Peyer's patch (tissue), 4 donors: Measurements from ENCODE around the gene VMP1. TPM values are rescaled to one million over a fixed set of nuclear protein-coding genes. Genes with fewer than 3 reads are reported as not detected.

Experiments
- DNase-seq, 3 donors: peaks; one replicate each; pipeline ENCODE4 v3.0.0-alpha.2; 2017 to 2019
- H3K27ac ChIP-seq, 4 donors: fragments of 200-600 bp; sonication (generic); one replicate each; pipeline ENCODE4 v1.5.1; 2016 to 2019
- H3K27me3 ChIP-seq, 2 donors: fragments of 200-600 bp; sonication (generic); one replicate each; pipeline ENCODE4 v1.5.1; 2019
- H3K36me3 ChIP-seq, 3 donors: fragments of 200-600 bp; sonication (generic); one replicate each; pipeline ENCODE4 v1.5.1; 2016 to 2019
- H3K4me1 ChIP-seq, 4 donors: fragments of 200-600 bp; sonication (generic); one replicate each; pipeline ENCODE4 v1.5.1; 2016 to 2019
- H3K4me3 ChIP-seq, 4 donors: fragments of 200-600 bp; sonication (generic); 1 replicate in 3 of 4; 2 replicates in 1 of 4; pipeline ENCODE4 v1.5.1; 2016 to 2019; ENCODE audit warnings: mild to moderate bottlenecking in 1 of 4
- H3K9me3 ChIP-seq, 4 donors: fragments of 200-600 bp; sonication (generic); one replicate each; pipeline ENCODE4 v1.5.1; 2016 to 2019; ENCODE audit warnings: mild to moderate bottlenecking in 1 of 4
- POLR2A ChIP-seq, 2 donors: fragments of 450-650 bp; IDR thresholded peaks; one replicate each; pipeline ENCODE4 v1.5.1; 2017; ENCODE audit warnings: antibody characterized with exemption in 2 of 2, mild to moderate bottlenecking in 2 of 2, moderate library complexity in 2 of 2
- total RNA-seq, 4 donors: library from RNA; depleted of rRNA; stranded (reverse); fragments of >200 nt; gene quantifications; one replicate each; pipeline ENCODE4 v1.1.0, GENCODE V29; 2016
- TF ChIP-seq, protein P1 (sequence below), 6 experiments: fragments of 450-650 bp in 4 of 6; fragments of 200-600 bp in 2 of 6; sonication (generic) in 1 of 6; IDR thresholded peaks; one replicate each; pipeline ENCODE4 v1.5.1; 2017 to 2019; ENCODE audit warnings: antibody characterized with exemption in 6 of 6, mild to moderate bottlenecking in 3 of 6, moderate library complexity in 1 of 6

The VMP1 gene
- total RNA-seq, 4 donors from 2014 or later: 228 to 366 (median 332) TPM

- Histone ChIP-seq H3K4me1 (peaks cover 0 to 4% (median 0%) of the 10 kb centered on the region in 4 donors), H3K27me3 (no peaks in the 10 kb centered on the region), H3K4me3 (no peak overlapping the region), H3K36me3 (peaks cover 0 to 84% (median 2%) of the 10 kb centered on the region in 3 donors), H3K27ac (peak overlapping the region in 1 of 4 donors; percentile 22), H3K9me3 (no peaks in the 10 kb centered on the region)
- DNase-seq: no peak
- TF ChIP-seq, protein P1, sequence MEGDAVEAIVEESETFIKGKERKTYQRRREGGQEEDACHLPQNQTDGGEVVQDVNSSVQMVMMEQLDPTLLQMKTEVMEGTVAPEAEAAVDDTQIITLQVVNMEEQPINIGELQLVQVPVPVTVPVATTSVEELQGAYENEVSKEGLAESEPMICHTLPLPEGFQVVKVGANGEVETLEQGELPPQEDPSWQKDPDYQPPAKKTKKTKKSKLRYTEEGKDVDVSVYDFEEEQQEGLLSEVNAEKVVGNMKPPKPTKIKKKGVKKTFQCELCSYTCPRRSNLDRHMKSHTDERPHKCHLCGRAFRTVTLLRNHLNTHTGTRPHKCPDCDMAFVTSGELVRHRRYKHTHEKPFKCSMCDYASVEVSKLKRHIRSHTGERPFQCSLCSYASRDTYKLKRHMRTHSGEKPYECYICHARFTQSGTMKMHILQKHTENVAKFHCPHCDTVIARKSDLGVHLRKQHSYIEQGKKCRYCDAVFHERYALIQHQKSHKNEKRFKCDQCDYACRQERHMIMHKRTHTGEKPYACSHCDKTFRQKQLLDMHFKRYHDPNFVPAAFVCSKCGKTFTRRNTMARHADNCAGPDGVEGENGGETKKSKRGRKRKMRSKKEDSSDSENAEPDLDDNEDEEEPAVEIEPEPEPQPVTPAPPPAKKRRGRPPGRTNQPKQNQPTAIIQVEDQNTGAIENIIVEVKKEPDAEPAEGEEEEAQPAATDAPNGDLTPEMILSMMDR (IDR thresholded peaks at IDR 0.05): no peak
- no peak for TF ChIP-seq POLR2A (IDR thresholded peaks at IDR 0.05)
These were observed 11.3 kb upstream of the VMP1 start for GRCh38 chr17:59695945-59696681.

GRCh38 chr17:59696682-59697277 is 10.7 kb upstream of the VMP1 start:
- no peak for DNase-seq
- H3K4me3 ChIP-seq: no peak overlapping the region
- H3K4me1 ChIP-seq: peaks cover 0 to 4% (median 0%) of the 10 kb centered on the region in 4 donors
- peak overlapping the region in 1 of 4 donors; percentile 22 for H3K27ac ChIP-seq
- H3K27me3 ChIP-seq: no peaks in the 10 kb centered on the region
- H3K9me3 ChIP-seq: no peaks in the 10 kb centered on the region
- TF ChIP-seq, protein P1 (IDR thresholded peaks at IDR 0.05): no peak
- TF ChIP-seq POLR2A (IDR thresholded peaks at IDR 0.05): no peak
- H3K36me3 ChIP-seq: peaks cover 0 to 78% (median 2%) of the 10 kb centered on the region in 3 donors

- peaks cover 0 to 64% (median 2%) of the 10 kb centered on the region in 3 donors for H3K36me3 ChIP-seq
These were observed 9.3 kb upstream of the VMP1 start for GRCh38 chr17:59698143-59698542.

DNA sequence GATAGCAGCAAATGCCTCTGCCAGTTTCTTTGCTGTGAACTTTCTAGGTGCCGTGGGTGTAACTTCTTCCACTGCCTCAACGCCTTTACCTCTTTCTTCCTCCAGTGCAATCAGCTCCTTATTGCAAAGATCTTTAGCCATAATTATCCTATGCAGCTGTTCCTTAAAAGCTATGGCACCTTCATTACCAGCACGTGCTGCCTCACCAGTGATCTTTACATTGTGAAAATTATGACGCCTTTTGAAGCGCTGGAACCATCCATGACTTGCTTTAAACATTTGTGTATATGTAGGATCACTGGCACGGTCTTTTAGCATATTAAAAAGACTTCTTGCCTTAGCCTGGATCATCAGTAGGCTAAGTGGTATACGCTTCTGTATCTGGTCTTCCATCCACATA is 8.2 kb upstream of the VMP1 start:
- H3K36me3 ChIP-seq: peaks cover 0 to 53% (median 2%) of the 10 kb centered on the region in 3 donors
- DNase-seq: no peak

More at GRCh38 chr17:59698143-59698542, 9.3 kb upstream of the VMP1 start:
- no peak for DNase-seq
- H3K27ac ChIP-seq: no peak overlapping the region
- no peaks in the 10 kb centered on the region for H3K27me3 ChIP-seq
- H3K4me1 ChIP-seq: peaks cover 0 to 7% (median 0%) of the 10 kb centered on the region in 4 donors
- no peak overlapping the region for H3K4me3 ChIP-seq
- TF ChIP-seq, protein P1 (IDR thresholded peaks at IDR 0.05): no peak
- TF ChIP-seq POLR2A (IDR thresholded peaks at IDR 0.05): no peak
- H3K9me3 ChIP-seq: no peaks in the 10 kb centered on the region

GRCh38 chr17:59699786-59700185 is 7.7 kb upstream of the VMP1 start:
- no peaks in the 10 kb centered on the region for H3K9me3 ChIP-seq
- H3K4me1 ChIP-seq: peaks cover 0 to 9% (median 0%) of the 10 kb centered on the region in 4 donors
- TF ChIP-seq, protein P1 (IDR thresholded peaks at IDR 0.05): no peak
- no peak for TF ChIP-seq POLR2A (IDR thresholded peaks at IDR 0.05)
- no peak overlapping the region for H3K27ac ChIP-seq
- no peaks in the 10 kb centered on the region for H3K27me3 ChIP-seq
- DNase-seq: no peak
- peaks cover 0 to 48% (median 2%) of the 10 kb centered on the region in 3 donors for H3K36me3 ChIP-seq
- no peak overlapping the region for H3K4me3 ChIP-seq

More for the DNA sequence above, 8.2 kb upstream of the VMP1 start:
- H3K27ac ChIP-seq: no peak overlapping the region
- H3K27me3 ChIP-seq: no peaks in the 10 kb centered on the region
- H3K9me3 ChIP-seq: no peaks in the 10 kb centered on the region
- H3K4me3 ChIP-seq: no peak overlapping the region
- peaks cover 0 to 9% (median 0%) of the 10 kb centered on the region in 4 donors for H3K4me1 ChIP-seq
- no peak for TF ChIP-seq POLR2A (IDR thresholded peaks at IDR 0.05)
- TF ChIP-seq, protein P1 (IDR thresholded peaks at IDR 0.05): no peak
